Measurements from ENCODE around the gene PDC. TPM values are rescaled to one million over a fixed set of nuclear protein-coding genes. Genes with fewer than 3 reads are reported as not detected.

PDC gene
- total and polyA plus RNA-seq, 2 experiments from 2014 or later: 0.94 TPM; not detected in 1

GRCh38 chr1:186456729-186457255 lies 4.1 kb downstream of the PDC start:
- no peak overlapping the region for H3K4me2 ChIP-seq (ENCODE audit: unreplicated experiment)
- H3K27me3 ChIP-seq (replicated peaks; ENCODE audit: insufficient read depth): no peaks in the 10 kb centered on the region
- no peak overlapping the region for H3K4me3 ChIP-seq
- H3K9me2 ChIP-seq (ENCODE audit: insufficient read depth): no peaks in the 10 kb centered on the region
- H3K36me3 ChIP-seq (ENCODE audit: low read depth): no peaks in the 10 kb centered on the region
- no peak overlapping the region for H3K9ac ChIP-seq
- no peaks in the 10 kb centered on the region for H3K4me1 ChIP-seq (ENCODE audit: insufficient read depth)
- no peak overlapping the region for H2AFZ ChIP-seq
- H3K79me2 ChIP-seq (ENCODE audit: insufficient read depth): no peaks in the 10 kb centered on the region
- WGBS, 2 experiments (ENCODE audit: low coverage in 1 of 2, low lambda C conversion rate in 2 of 2, missing lambda C conversion rate in 2 of 2): 84 to 86% methylated on average over 3 of the region's 3 CpGs
- in situ Hi-C loops (cut with MboI): no loop called here
- no peaks in the 10 kb centered on the region for H4K20me1 ChIP-seq (ENCODE audit: insufficient read depth)
- no peak overlapping the region for H3K27ac ChIP-seq
- TF ChIP-seq EZH2 (IDR thresholded peaks at IDR 0.05; ENCODE audit: insufficient read depth, poor library complexity, severe bottlenecking): no peak
- no peak for TF ChIP-seq EZH2phosphoT487 (IDR thresholded peaks at IDR 0.05; ENCODE audit: insufficient read depth, low read depth)
- H3F3A ChIP-seq (ENCODE audit: insufficient read depth): no peaks in the 10 kb centered on the region
- no peak for DNase-seq
- H3K9me3 ChIP-seq (ENCODE audit: low read depth): no peaks in the 10 kb centered on the region

GRCh38 chr1:186454981-186455380 lies 5.9 kb downstream of the PDC start:
- no peak overlapping the region for H3K27ac ChIP-seq
- no peaks in the 10 kb centered on the region for H3K4me1 ChIP-seq (ENCODE audit: insufficient read depth)
- H3K4me3 ChIP-seq: no peak overlapping the region
- H3K4me2 ChIP-seq (ENCODE audit: unreplicated experiment): no peak overlapping the region
- no peaks in the 10 kb centered on the region for H3K9me2 ChIP-seq (ENCODE audit: insufficient read depth)
- 77 to 85% methylated on average over 3 of the region's 3 CpGs for WGBS, 2 experiments (ENCODE audit: low coverage in 1 of 2, low lambda C conversion rate in 2 of 2, missing lambda C conversion rate in 2 of 2)
- no peaks in the 10 kb centered on the region for H3K36me3 ChIP-seq (ENCODE audit: low read depth)
- no peak for DNase-seq
- H2AFZ ChIP-seq: no peak overlapping the region
- no peaks in the 10 kb centered on the region for H3F3A ChIP-seq (ENCODE audit: insufficient read depth)
- H3K9me3 ChIP-seq (ENCODE audit: low read depth): no peaks in the 10 kb centered on the region
- no peaks in the 10 kb centered on the region for H3K79me2 ChIP-seq (ENCODE audit: insufficient read depth)
- TF ChIP-seq EZH2phosphoT487 (IDR thresholded peaks at IDR 0.05; ENCODE audit: insufficient read depth, low read depth) (no peak), EZH2 (IDR thresholded peaks at IDR 0.05; ENCODE audit: insufficient read depth, poor library complexity, severe bottlenecking) (no peak)
- H3K9ac ChIP-seq: no peak overlapping the region
- H3K27me3 ChIP-seq (replicated peaks; ENCODE audit: insufficient read depth): no peaks in the 10 kb centered on the region
- H4K20me1 ChIP-seq (ENCODE audit: insufficient read depth): no peaks in the 10 kb centered on the region
- in situ Hi-C loops (cut with MboI): no loop called here

GRCh38 chr1:186446152-186446551 lies 14.8 kb downstream of the PDC start:
- in situ Hi-C loops (cut with MboI): no loop called here
- H3F3A ChIP-seq (ENCODE audit: insufficient read depth): peaks cover 17% of the 10 kb centered on the region
- no peak overlapping the region for H3K27ac ChIP-seq
- H3K4me3 ChIP-seq: no peak overlapping the region
- peaks cover 11% of the 10 kb centered on the region for H3K4me1 ChIP-seq (ENCODE audit: insufficient read depth)
- no peaks in the 10 kb centered on the region for H3K27me3 ChIP-seq (replicated peaks; ENCODE audit: insufficient read depth)
- H2AFZ ChIP-seq: no peak overlapping the region
- no peaks in the 10 kb centered on the region for H3K9me2 ChIP-seq (ENCODE audit: insufficient read depth)
- H3K36me3 ChIP-seq (ENCODE audit: low read depth): no peaks in the 10 kb centered on the region
- TF ChIP-seq EZH2phosphoT487 (IDR thresholded peaks at IDR 0.05; ENCODE audit: insufficient read depth, low read depth) (no peak), EZH2 (IDR thresholded peaks at IDR 0.05; ENCODE audit: insufficient read depth, poor library complexity, severe bottlenecking) (no peak)
- H3K9me3 ChIP-seq (ENCODE audit: low read depth): no peaks in the 10 kb centered on the region
- H3K4me2 ChIP-seq (ENCODE audit: unreplicated experiment): no peak overlapping the region
- no peaks in the 10 kb centered on the region for H4K20me1 ChIP-seq (ENCODE audit: insufficient read depth)
- WGBS, 2 experiments (ENCODE audit: low coverage in 1 of 2, low lambda C conversion rate in 2 of 2, missing lambda C conversion rate in 2 of 2): 97% methylated on average over 4 of the region's 4 CpGs
- no peak overlapping the region for H3K9ac ChIP-seq
- no peak for DNase-seq
- no peaks in the 10 kb centered on the region for H3K79me2 ChIP-seq (ENCODE audit: insufficient read depth)

- TF ChIP-seq EZH2phosphoT487 (IDR thresholded peaks at IDR 0.05; ENCODE audit: insufficient read depth, low read depth) (no peak), EZH2 (IDR thresholded peaks at IDR 0.05; ENCODE audit: insufficient read depth, poor library complexity, severe bottlenecking) (no peak)
- H3K4me1 ChIP-seq (ENCODE audit: insufficient read depth): peaks cover 11% of the 10 kb centered on the region
- H3F3A ChIP-seq (ENCODE audit: insufficient read depth): peaks cover 17% of the 10 kb centered on the region
- no peak overlapping the region for H3K9ac ChIP-seq
- DNase-seq: no peak
- no peak overlapping the region for H3K27ac ChIP-seq
- no peaks in the 10 kb centered on the region for H4K20me1 ChIP-seq (ENCODE audit: insufficient read depth)
- H3K27me3 ChIP-seq (replicated peaks; ENCODE audit: insufficient read depth): no peaks in the 10 kb centered on the region
- H3K4me3 ChIP-seq: no peak overlapping the region
- 96 to 100% methylated on average over 2 of the region's 2 CpGs for WGBS, 2 experiments (ENCODE audit: low coverage in 1 of 2, low lambda C conversion rate in 2 of 2, missing lambda C conversion rate in 2 of 2)
- no peaks in the 10 kb centered on the region for H3K9me2 ChIP-seq (ENCODE audit: insufficient read depth)
- H3K79me2 ChIP-seq (ENCODE audit: insufficient read depth): no peaks in the 10 kb centered on the region
- in situ Hi-C loops (cut with MboI): no loop called here
- H2AFZ ChIP-seq: no peak overlapping the region
- no peak overlapping the region for H3K4me2 ChIP-seq (ENCODE audit: unreplicated experiment)
- H3K9me3 ChIP-seq (ENCODE audit: low read depth): no peaks in the 10 kb centered on the region
- no peaks in the 10 kb centered on the region for H3K36me3 ChIP-seq (ENCODE audit: low read depth)
Measured at GRCh38 chr1:186443638-186444037, 17.3 kb downstream of the PDC start.
